ENCODE results near the gene SFN. TPM values are rescaled to one million over a fixed set of nuclear protein-coding genes. Genes with fewer than 3 reads are reported as not detected.
A peak's percentile ranks its signal among the peaks of the same experiment; 100 is the strongest.

SFN gene
- total and polyA plus RNA-seq, 2 of the 13 experiments (the other 11 are each of a cell fraction or from before 2014, with no cell fraction given) = 4.3 to 5.6 TPM

DNA sequence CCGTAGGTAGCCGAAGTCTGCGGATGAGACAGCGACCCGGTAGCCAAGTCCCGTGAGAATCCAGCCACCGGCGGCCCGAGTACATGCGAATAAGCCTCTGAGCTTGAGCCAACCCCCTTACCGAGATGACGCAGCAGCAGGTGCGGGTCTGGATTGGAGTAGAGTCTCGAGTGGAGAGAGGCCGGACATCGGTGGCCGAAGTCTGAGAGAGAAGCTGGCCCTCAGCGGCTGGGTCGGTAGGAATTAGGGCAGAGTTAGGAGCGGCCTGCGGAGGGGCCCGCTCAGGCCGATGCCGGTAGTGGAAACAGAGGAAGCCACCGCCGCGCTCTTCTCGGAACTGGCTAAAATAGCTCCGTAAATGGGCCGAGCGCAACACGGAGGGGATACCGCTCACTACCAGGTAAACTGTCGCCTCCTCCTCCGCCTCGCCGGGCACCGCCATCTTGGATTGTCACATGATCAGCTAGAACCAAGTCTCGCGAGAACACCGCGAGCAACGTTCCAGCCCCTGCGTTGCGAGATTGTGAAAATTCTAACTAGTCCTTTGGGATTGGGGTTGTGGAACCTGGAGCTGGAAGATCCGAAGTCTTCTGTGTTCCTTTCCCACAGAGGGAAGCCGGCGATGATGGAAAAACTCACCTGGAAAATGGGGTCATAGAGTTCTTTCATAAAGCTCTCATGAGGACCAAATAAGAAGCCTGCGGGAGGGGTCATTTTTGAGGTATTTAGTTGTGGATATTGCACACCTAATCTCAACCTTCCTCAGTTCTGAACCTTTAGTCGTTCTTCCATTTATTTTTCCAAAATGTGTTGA lies 37.3 kb downstream of the SFN start, which contains the start of gene GPATCH3 (continued):
- no peak; the same call in 1 of the 2 replicates for TF ChIP-seq HES4 (CRISPR knock-in tag; IDR thresholded peaks at IDR 0.05; ENCODE audit: borderline replicate concordance)
- peak; percentile 93 for TF ChIP-seq ASH2L (IDR thresholded peaks at IDR 0.05; ENCODE audit: insufficient read length, low read depth, low read length)
- no peak for TF ChIP-seq ZNF256 (CRISPR knock-in tag; conservative IDR thresholded peaks at IDR 0.05)
- no peak for TF ChIP-seq CCAR2 (optimal IDR thresholded peaks at IDR 0.05; ENCODE audit: low read depth, low read length)
- TF ChIP-seq NR2C2 (CRISPR knock-in tag; IDR thresholded peaks at IDR 0.05; ENCODE audit: borderline replicate concordance) = peak; percentile 52; the same call in 1 of the 2 replicates
- no peak for TF ChIP-seq ZNF460 (CRISPR knock-in tag; IDR thresholded peaks at IDR 0.05; ENCODE audit: borderline replicate concordance)
- TF ChIP-seq, protein P1, sequence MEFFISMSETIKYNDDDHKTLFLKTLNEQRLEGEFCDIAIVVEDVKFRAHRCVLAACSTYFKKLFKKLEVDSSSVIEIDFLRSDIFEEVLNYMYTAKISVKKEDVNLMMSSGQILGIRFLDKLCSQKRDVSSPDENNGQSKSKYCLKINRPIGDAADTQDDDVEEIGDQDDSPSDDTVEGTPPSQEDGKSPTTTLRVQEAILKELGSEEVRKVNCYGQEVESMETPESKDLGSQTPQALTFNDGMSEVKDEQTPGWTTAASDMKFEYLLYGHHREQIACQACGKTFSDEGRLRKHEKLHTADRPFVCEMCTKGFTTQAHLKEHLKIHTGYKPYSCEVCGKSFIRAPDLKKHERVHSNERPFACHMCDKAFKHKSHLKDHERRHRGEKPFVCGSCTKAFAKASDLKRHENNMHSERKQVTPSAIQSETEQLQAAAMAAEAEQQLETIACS (CRISPR knock-in tag; IDR thresholded peaks at IDR 0.05) = no peak
- TF ChIP-seq, protein P2, sequence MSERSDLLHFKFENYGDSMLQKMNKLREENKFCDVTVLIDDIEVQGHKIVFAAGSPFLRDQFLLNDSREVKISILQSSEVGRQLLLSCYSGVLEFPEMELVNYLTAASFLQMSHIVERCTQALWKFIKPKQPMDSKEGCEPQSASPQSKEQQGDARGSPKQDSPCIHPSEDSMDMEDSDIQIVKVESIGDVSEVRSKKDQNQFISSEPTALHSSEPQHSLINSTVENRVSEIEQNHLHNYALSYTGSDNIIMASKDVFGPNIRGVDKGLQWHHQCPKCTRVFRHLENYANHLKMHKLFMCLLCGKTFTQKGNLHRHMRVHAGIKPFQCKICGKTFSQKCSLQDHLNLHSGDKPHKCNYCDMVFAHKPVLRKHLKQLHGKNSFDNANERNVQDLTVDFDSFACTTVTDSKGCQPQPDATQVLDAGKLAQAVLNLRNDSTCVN (CRISPR knock-in tag; IDR thresholded peaks at IDR 0.05; ENCODE audit: borderline replicate concordance) = peak; percentile 56; the same call in 1 of the 2 replicates
- TF ChIP-seq MBNL3 (CRISPR knock-in tag; conservative IDR thresholded peaks at IDR 0.05) = no peak
- TF ChIP-seq, protein P3, sequence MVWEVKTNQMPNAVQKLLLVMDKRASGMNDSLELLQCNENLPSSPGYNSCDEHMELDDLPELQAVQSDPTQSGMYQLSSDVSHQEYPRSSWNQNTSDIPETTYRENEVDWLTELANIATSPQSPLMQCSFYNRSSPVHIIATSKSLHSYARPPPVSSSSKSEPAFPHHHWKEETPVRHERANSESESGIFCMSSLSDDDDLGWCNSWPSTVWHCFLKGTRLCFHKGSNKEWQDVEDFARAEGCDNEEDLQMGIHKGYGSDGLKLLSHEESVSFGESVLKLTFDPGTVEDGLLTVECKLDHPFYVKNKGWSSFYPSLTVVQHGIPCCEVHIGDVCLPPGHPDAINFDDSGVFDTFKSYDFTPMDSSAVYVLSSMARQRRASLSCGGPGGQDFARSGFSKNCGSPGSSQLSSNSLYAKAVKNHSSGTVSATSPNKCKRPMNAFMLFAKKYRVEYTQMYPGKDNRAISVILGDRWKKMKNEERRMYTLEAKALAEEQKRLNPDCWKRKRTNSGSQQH (CRISPR knock-in tag; IDR thresholded peaks at IDR 0.05; ENCODE audit: low read depth) = peak; percentile 78; the same call in 1 of the 2 replicates
- TF ChIP-seq, protein P4, sequence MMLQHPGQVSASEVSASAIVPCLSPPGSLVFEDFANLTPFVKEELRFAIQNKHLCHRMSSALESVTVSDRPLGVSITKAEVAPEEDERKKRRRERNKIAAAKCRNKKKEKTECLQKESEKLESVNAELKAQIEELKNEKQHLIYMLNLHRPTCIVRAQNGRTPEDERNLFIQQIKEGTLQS (CRISPR knock-in tag; IDR thresholded peaks at IDR 0.05) = no peak
- no peak for TF ChIP-seq NFYC (CRISPR knock-in tag; IDR thresholded peaks at IDR 0.05)
- peak; percentile 51; the same call in 1 of the 2 replicates for TF ChIP-seq CREM (IDR thresholded peaks at IDR 0.05)
- no peak for TF ChIP-seq CREM (CRISPR knock-in tag; IDR thresholded peaks at IDR 0.05)
- peak; percentile 60; the same call in 1 of the 2 replicates for TF ChIP-seq ATF1 (CRISPR knock-in tag; IDR thresholded peaks at IDR 0.05)
- TF ChIP-seq KLF16 (CRISPR knock-in tag; IDR thresholded peaks at IDR 0.05) = peak in 1 of 2 experiments; percentile 82; a peak in 1 of 4 replicates
- peak; percentile 71; the same call in 1 of the 2 replicates for TF ChIP-seq SMAD3 (CRISPR knock-in tag; IDR thresholded peaks at IDR 0.05)
- TF ChIP-seq POGZ (CRISPR knock-in tag; IDR thresholded peaks at IDR 0.05) = peak; percentile 58
- TF ChIP-seq, protein P5, sequence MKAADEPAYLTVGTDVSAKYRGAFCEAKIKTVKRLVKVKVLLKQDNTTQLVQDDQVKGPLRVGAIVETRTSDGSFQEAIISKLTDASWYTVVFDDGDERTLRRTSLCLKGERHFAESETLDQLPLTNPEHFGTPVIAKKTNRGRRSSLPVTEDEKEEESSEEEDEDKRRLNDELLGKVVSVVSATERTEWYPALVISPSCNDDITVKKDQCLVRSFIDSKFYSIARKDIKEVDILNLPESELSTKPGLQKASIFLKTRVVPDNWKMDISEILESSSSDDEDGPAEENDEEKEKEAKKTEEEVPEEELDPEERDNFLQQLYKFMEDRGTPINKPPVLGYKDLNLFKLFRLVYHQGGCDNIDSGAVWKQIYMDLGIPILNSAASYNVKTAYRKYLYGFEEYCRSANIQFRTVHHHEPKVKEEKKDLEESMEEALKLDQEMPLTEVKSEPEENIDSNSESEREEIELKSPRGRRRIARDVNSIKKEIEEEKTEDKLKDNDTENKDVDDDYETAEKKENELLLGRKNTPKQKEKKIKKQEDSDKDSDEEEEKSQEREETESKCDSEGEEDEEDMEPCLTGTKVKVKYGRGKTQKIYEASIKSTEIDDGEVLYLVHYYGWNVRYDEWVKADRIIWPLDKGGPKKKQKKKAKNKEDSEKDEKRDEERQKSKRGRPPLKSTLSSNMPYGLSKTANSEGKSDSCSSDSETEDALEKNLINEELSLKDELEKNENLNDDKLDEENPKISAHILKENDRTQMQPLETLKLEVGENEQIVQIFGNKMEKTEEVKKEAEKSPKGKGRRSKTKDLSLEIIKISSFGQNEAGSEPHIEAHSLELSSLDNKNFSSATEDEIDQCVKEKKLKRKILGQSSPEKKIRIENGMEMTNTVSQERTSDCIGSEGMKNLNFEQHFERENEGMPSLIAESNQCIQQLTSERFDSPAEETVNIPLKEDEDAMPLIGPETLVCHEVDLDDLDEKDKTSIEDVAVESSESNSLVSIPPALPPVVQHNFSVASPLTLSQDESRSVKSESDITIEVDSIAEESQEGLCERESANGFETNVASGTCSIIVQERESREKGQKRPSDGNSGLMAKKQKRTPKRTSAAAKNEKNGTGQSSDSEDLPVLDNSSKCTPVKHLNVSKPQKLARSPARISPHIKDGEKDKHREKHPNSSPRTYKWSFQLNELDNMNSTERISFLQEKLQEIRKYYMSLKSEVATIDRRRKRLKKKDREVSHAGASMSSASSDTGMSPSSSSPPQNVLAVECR (CRISPR knock-in tag; IDR thresholded peaks at IDR 0.05; ENCODE audit: borderline replicate concordance) = peak; percentile 94
- no peak; the same call in 1 of the 2 replicates for TF ChIP-seq ZNF143 (CRISPR knock-in tag; IDR thresholded peaks at IDR 0.05)

All from HepG2 (cell line).